GM21737 (cell line): ENCODE results near the gene DDX49.

Experiments
- ATAC-seq: cut with Tn5 transposase; IDR thresholded peaks from one replicate; pipeline ENCODE4 v1.9.1; 2021; ENCODE audit warnings: mild to moderate bottlenecking, moderate library complexity; ENCODE audit not compliant: unreplicated experiment

DDX49 gene

GRCh38 chr19:18972301-18972811 is 52.8 kb downstream of the DDX49 start:
- ATAC-seq, result no peak

GRCh38 chr19:18972851-18973250 is 53.3 kb downstream of the DDX49 start:
- ATAC-seq, result no peak

- no peak for ATAC-seq
Observed at GRCh38 chr19:18975011-18975410, 55.5 kb downstream of the DDX49 start.

- no peak for ATAC-seq
Observed at GRCh38 chr19:18975869-18976268, 56.4 kb downstream of the DDX49 start.
